Activated CD4-positive, CD25-positive, alpha-beta regulatory T cell treated with anti-CD3 and anti-CD28 coated beads, Interleukin-2, amount 50 U/mL, for 24 hours (primary cell): ENCODE results near the gene KLHDC10.
"Not testable (repeated sequence)": the region's sequence is repeated elsewhere in the genome, so short reads cannot be mapped to it uniquely, and the experiment has no call there.

Source experiments
- ATAC-seq, 2 donors: fragments of 150-1000 bp; cut with Tn5 transposase; one replicate each; pipeline ENCODE4 v1.10.0; 2021; ENCODE audit warnings: mild to moderate bottlenecking in 1 of 2, moderate library complexity in 1 of 2

The KLHDC10 gene

GRCh38 chr7:130079846-130080394, 9.6 kb downstream of the KLHDC10 start:
- no peak for ATAC-seq

- ATAC-seq: not testable (repeated sequence)
These were observed 13.2 kb downstream of the KLHDC10 start for GRCh38 chr7:130083497-130083896.

- peak in 1 of 2 donors; percentile 41 for ATAC-seq
These were observed 13.9 kb downstream of the KLHDC10 start for GRCh38 chr7:130084037-130084875.

GRCh38 chr7:130085235-130085634, 14.9 kb downstream of the KLHDC10 start:
- ATAC-seq: not testable (repeated sequence)

- ATAC-seq: no peak
These were observed 16.6 kb downstream of the KLHDC10 start for GRCh38 chr7:130086938-130087337.

GRCh38 chr7:130087364-130087763, 17.0 kb downstream of the KLHDC10 start:
- no peak for ATAC-seq

GRCh38 chr7:130090745-130091532, 20.6 kb downstream of the KLHDC10 start:
- ATAC-seq: peak; percentile 9 to 66

GRCh38 chr7:130091999-130092398, 21.7 kb downstream of the KLHDC10 start:
- no peak for ATAC-seq

GRCh38 chr7:130092598-130092997, 22.3 kb downstream of the KLHDC10 start:
- no peak for ATAC-seq

- ATAC-seq: no peak
These were observed 25.5 kb downstream of the KLHDC10 start for GRCh38 chr7:130095812-130096211.

- ATAC-seq: no peak
These were observed 26.0 kb downstream of the KLHDC10 start for GRCh38 chr7:130096243-130096827.

- no peak for ATAC-seq
These were observed 29.0 kb downstream of the KLHDC10 start for GRCh38 chr7:130099331-130099730.

- ATAC-seq: no peak
These were observed 32.3 kb downstream of the KLHDC10 start for GRCh38 chr7:130102588-130102987.

- ATAC-seq: no peak
These were observed 37.8 kb downstream of the KLHDC10 start for GRCh38 chr7:130107949-130108674.

GRCh38 chr7:130108809-130109208, 38.5 kb downstream of the KLHDC10 start:
- ATAC-seq: no peak

- no peak for ATAC-seq
These were observed 41.8 kb downstream of the KLHDC10 start for GRCh38 chr7:130112093-130112492.

GRCh38 chr7:130112662-130113425, 42.5 kb downstream of the KLHDC10 start:
- ATAC-seq: no peak

- ATAC-seq: not testable (repeated sequence)
These were observed 43.1 kb downstream of the KLHDC10 start for GRCh38 chr7:130113426-130113805.

GRCh38 chr7:130113887-130114286, 43.6 kb downstream of the KLHDC10 start:
- no peak for ATAC-seq

- no peak for ATAC-seq
These were observed 44.0 kb downstream of the KLHDC10 start for GRCh38 chr7:130114374-130114773.

GRCh38 chr7:130114776-130115175, 44.4 kb downstream of the KLHDC10 start:
- ATAC-seq: no peak

- no peak for ATAC-seq
These were observed 48.0 kb downstream of the KLHDC10 start for GRCh38 chr7:130118294-130118693.
